Measurements from ENCODE around the gene ANO9.

DNA sequence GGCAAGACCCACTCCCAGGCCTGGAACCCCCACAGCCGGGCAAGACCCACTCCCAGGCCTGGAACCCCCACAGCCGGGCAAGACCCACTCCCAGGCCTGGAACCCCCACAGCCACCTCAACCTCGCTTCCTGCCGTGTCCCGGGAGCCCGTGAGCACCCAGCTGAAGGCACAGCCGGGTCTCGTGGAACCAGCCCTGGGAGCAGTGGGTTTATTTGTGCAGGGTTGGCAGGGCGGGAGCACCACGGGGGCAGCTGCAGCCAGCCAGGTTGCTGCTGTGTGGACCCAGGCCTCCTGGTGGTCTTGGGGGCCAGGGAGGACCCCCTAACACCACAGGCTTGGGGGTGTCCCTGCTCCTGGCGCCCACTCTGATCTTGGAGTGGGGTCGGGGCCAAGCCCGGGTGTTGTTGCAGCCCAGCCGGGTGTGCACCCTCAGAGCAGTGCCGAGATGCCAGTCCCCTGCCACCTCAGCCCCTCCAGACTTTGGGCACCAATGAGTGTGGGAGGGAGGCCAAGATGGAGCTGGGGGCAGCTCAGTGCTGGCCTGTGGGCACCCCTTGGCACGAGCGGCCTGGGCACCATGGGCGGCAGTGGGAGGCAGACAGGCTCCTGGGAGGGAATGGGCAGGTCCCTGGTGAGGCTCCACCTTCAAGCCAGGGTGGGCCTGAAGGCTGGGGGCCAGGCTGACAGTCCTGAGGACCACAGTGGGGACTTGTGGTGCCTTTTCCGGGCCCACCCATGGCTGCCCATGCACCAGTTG lies 56.0 kb downstream of the ANO9 start:
- TF ChIP-seq EZH2 (IDR thresholded peaks at IDR 0.05; ENCODE audit: insufficient read depth, poor library complexity, severe bottlenecking) (no peak), EZH2phosphoT487 (IDR thresholded peaks at IDR 0.05; ENCODE audit: insufficient read depth, low read depth) (no peak)
